GM18867 (cell line): ENCODE data around the gene SPTLC2.
"Not testable (repeated sequence)": the region's sequence is repeated elsewhere in the genome, so short reads cannot be mapped to it uniquely, and the experiment has no call there.

ENCODE experiments used
- ATAC-seq: cut with Tn5 transposase; IDR thresholded peaks from one replicate; pipeline ENCODE4 v1.9.1; 2021; ENCODE audit warnings: mild to moderate bottlenecking, moderate library complexity; ENCODE audit not compliant: unreplicated experiment

SPTLC2 gene

DNA sequence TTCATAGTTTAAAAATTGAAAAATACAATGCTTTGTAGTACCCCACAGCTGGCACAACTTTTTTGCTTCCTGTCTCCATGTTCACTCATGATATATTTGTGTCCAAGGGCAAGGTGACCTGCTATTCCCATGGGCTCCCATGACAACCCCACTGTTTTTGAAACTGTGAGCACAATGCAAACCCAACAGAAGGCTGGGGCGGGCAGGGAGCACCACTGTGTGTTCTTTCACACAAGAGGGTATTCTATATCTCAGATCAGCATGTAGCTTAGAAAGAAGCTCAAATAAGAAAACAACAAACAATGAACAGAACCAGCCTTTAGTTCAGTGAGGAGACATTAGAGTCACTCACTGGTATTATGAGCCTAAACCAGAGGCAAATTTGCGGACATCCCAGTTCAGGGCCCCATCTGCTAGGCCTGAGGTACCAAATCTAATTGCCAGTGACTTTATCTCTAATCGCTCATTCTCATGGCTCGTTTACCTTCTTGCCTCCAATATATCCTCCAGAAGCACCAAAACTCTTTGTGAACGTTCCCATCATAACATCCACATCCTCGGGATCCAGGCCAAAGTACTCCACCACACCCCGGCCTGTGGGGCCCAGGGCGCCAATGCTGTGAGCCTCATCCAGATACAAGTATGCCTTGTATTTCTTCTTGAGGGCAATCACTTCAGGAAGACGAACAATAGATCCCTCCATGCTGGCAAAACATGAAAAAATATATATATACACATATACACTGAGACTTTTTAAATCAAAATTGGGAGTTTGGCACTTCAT, 61.4 kb downstream of the SPTLC2 start:
- peak; percentile 4 for ATAC-seq

DNA sequence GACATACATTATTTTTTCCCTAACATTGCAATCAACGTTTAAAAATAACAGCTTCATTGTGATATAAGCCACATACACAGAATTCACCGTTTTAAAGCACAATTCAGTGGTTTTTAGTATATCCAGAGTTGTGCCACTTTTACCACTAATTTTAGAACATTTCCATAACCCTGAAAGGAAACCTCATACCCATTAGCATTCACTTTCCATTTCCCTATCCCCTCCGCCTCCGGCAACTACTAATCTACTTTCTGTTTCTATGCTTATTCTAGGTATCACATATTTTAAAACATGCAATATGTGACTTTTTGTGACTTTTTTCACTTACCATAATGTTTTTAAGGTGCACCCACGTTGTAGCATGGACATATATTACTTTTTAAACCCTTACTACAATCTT, 62.2 kb downstream of the SPTLC2 start:
- peak; percentile 57 for ATAC-seq

DNA sequence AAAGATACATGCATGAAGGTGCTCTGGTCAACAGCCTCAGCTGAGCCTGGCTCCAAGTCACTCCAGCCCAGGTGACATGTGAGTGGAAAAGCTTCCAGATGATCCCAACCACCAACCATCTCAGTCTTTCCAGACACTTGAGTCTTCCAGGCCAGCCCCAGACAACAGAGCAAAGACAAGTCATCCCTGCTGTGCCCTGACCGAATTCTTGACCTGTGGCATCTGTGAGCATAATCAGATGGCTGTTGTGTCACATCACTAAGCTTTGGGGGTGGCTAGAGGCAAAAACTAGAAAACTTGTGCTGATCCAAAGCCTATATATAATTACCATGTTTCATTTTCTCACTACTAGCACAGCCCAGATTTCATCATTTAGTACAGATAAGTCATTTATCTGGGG, 67.0 kb downstream of the SPTLC2 start:
- no peak for ATAC-seq

DNA sequence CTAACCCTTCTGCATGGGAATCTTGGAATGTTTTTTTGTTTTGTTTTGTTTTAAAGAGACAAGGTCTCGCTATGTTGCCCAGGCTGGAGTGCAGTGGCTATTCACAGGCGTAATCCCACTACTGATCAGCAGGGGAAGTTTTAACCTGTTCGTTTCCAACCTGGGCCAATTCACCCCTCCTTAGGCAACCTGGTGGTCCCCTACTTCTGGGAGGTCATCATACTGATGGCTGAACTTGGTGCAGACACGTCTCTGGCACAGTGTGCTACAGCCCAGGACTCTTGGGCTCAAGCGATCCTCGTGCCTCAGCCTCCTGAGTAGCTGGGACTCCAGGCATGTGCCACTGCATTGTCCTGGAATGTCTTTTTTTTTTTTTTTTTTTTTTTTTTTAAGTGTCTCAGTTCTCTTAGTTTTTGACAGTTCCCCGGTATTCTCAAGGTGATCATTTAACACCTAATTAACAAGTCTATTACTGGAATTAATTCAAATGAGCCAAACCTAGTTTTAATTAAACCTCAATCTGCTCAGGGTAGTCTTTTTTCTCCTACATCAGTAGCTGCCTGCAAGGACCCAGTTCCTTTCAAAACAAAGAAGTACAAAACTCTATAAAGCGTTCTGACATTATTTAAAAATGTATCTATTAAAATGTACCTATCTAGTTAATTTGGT, 68.8 kb downstream of the SPTLC2 start:
- no peak for ATAC-seq

DNA sequence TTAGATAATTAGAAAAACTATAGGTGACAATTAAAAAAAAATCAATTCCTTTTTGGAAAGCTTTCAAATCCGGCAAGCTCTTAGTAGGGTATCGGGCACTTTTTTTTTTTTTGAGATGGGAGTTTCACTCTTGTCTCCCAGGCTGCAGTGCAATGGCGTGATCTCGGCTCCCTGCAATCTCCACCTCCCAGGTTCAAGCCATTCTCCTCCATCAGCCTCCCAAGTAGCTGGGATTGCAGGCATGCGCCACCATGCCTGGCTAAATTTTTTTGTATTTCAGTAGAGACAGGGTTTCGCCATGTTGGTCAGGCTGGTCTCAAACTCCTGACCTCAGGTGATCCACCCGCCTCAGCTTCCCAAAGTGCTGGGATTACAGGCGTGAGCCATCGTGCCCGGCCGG, 71.3 kb downstream of the SPTLC2 start:
- not testable (repeated sequence) for ATAC-seq

DNA sequence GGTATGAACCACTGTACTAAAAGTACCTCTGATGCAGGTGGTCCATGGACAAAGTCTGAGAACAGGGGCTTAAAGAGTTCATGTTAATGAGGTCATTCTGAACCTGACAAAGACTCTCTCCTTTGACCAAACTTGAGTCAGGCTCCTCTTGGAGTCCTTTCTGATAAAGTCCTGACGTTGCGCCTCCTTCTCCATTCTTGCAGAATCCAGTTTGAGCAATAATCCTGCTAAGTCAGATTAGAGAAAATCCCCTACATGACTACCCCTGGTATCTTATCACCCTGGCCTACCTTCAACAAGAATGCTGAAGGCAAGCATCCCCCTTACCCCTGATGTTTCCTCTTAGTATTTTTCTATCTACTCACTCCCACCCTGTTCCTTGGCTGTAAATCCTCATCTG, 71.9 kb downstream of the SPTLC2 start:
- no peak for ATAC-seq

DNA sequence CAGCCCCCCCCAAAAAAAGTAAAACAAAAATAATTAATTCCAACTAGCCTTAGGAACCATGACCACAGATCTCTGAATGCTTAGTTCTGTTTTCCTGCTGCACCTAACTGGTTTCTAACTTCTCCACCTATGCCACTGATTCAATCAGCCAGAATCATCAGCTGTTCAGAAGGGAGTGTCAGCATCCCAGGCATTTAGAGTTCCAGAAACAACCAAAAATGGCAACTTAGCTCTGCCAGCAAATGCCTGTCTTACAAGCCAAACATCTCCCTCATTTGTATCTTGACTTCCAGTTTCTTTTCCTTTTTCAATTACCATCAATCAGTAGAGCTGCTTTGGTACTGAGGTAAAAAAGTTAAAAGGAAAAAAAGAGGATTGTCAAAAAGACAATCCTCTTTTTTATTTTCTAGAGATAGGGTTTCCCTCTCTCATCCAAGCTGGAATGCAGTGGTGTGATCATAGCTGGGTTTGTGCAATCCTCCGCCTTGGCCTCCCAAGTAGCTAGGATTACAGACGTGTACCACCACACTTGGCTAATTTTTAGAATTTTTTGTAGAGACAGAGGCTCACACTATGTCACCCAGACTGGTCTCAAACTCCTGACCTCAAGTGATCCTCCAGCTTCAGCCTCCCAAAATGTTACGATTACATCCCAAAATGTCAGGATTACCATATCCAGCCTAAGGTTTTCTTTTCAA, 72.7 kb downstream of the SPTLC2 start:
- ATAC-seq = no peak

DNA sequence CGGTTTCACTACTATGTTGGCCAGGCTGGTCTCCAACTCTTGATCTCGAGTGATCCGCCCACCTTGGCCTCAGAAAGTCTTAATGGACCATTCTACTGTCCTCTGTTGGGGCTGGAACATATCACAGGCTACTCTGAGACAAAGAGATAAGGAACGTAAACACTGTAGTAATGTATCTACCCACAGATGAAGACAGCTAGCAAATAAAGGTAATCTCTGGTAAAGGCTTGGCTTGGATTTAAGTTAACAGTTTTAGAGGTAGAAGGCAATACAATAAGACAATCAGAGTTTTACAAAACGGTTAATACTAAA, 73.2 kb downstream of the SPTLC2 start:
- no peak for ATAC-seq

DNA sequence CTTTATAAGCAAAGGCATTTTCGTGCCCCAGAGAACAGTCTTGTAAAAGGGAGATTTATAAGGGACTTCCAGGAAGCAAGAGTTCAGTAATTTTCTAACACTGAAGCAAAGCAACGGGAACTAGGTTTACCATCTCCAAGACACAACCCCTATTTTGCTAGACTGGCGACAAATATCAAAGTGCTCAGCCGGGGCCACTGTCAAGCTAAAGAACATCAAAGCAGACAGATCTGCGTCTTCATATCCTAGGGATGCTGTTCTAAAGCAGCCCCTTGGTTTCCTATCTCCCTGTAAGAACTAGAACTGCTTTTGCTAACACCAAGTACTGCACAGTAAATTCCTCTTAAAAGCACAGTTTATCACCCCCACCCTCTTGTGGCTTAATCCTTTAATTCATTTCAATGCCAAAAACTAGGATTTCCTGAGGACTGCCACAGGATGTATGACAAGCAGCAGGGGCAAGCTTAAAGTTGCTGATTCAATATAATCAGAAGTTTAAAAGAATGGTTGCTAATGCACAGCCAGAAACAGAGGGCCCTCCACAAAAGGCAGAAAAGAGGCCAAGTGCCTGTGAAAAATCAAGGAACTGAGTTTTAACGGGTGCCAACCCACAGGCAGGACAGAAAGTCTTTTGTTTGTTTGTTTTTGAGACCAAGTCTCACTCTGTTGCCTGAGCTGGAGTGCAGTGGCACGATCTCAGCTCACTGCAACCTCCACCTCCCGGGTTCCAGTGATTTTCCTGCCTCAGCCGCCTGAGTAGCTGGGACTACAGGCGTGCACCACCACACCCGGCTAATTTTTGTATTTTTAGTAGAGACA, 73.8 kb downstream of the SPTLC2 start:
- ATAC-seq = no peak

DNA sequence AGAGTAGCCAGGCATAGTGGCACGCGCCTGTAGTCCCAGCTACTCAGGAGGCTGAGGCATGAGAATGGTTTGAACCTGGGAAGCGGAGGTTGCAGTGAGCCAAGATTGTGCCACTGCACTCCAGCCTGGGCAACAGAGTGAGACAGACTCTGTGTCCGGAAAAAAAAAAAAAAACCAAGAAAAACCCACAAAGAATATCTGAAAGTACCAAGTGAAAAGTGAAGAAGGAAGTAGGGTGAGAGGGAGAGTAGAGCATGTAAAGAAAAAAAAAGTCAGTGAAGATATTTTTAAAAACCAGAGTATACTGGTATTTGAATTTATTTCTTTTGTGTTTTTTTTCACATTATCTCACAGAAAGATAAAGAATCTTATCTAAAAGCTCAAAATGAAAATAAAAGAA, 74.5 kb downstream of the SPTLC2 start:
- ATAC-seq = peak; percentile 81

DNA sequence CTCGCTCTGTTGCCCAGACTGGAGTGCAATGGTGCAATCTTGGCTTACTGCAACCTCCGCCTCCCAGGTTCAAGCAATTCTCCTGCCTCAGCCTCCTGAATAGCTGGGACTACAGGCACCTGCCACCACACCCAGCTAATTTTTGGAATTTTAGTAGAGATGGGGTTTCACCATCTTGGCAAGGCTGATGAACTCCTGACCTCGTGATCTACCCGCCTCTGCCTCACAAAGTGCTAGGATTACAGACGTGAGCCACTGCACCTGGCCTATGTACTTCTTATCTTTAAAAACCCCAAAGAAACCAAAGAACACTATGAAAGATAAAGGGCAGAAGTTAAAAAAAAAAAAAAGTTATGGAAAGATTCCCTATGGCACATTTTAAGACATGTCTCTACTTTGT, 79.5 kb downstream of the SPTLC2 start:
- not testable (repeated sequence) for ATAC-seq

DNA sequence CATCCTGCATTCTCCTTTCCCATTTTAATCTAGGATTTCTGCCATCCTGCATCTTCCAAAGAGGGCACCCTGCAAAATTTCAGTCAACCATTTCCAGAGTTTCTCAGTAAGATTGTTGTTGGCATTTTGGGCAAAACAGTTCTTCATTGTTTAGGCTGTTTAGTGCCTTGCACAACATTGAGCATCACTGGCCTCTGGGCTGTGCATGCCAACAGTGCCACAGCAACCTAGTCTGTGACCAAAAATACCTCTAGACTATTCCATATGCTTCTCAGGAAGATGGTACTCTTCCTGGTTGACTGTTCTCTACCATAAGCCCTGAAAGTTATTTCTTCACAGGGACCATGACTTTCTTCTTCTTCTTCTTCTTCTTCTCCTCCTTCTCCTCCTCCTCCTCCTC, 85.4 kb downstream of the SPTLC2 start:
- no peak for ATAC-seq

DNA sequence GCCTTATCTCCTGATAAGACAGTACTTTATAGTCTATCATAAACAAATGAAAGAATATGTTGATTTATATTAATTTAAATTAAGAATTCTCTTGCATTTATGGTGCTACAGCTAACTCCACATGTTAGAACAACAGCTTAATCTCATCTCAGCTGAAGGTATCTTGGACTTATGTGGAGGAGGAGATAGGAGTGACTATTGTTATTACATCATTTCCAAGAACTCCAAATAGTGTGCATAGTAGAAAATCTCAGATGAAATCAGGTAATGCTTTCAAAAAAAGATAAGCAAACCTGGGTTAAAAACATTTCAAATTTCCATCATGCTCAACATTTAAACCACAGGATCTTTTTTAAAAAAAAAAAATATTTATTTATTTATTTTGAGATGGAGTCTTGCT, 86.5 kb downstream of the SPTLC2 start:
- ATAC-seq = no peak

DNA sequence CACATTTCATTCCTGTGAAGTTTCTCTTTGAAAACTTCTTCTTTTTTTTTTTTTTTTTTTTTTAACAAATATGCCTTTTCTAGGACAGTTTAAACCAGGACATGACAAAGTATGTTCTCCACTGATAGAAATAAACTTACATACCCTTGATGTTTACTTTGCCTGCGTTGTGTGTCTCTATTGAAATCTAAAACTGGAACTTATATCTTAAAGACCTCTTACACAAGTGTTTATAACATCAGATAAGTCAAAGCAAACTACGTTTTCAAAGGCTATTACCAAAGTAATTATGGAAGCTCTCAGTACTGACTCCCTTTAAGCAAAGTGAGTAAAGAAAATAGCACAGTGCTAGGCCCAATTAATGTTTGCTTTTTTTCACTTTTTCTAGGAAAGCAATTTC, 87.2 kb downstream of the SPTLC2 start:
- ATAC-seq = no peak

DNA sequence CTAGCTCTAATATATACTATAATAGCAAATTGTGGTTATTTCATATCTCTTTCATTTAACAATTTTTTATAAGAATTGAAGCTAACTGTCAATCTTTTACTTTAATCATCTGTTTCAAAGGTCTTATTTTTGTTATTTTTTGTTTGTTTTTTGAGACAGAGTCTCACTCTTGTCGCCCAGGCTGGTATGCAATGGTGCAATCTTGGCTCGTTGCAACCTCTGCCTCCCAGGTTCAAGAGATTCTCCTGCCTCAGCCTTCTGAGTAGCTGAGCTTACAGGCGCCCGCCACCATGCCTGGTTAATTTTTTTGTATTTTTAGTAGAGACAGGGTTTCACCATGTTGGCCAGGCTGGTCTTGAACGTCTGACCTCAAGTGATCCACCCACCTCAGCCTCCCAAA, 87.7 kb downstream of the SPTLC2 start:
- ATAC-seq = not testable (repeated sequence)

DNA sequence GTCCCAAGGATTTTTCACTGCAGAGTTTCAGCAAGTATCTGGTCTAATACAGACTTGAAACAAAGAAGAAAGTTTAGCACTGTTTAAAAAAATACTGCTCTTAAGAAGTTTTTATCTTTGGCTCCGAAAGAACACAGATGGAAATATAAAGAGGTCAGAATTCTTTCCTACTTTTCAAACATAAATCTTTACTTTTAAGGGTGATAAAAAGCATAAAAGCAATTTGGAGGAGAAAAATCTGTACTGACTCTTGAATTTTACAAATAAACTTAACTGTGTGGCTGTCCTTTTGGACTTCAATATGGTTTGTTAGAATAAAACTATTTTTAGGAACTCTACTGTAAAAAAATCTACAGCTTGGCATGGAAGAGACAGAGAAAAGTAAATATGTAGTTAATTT, 90.2 kb downstream of the SPTLC2 start:
- ATAC-seq = no peak

DNA sequence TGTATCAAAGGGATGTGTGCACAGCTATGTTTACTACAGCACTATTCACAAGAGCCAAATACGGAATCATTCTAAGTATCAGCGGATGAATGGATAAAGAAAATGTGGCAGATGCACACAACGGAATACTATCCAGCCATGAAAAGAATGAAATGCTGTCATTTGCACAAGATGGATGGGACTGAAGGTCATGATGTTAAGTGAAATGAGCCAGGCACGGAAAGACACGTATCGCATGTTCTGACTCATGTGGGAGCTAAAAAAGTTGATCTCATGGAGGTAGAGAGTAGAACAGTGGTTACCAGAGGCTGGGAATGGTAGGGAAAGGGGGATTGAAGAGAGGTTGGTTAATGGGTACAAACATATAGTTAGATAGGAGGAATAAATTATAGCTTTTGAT, 91.9 kb downstream of the SPTLC2 start:
- ATAC-seq = no peak

DNA sequence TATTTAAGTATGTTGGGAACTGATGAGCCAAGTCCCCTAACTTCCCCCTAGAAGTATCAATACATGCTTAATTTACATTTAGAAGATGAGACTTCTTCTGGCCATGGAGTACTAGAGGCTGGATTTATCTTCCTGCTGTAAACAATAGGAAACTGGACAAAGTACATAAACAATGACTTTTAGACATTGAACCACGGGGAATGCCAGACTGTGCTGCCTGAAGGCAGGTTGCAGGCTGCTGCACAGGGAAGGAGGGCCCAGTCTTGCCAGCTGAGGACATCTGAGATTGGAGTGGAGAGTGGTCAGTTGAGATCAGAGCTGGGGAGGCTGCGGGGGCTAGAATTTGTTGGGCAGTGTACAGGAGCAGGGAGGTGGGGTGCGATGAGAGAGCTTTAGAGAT, 93.3 kb downstream of the SPTLC2 start:
- no peak for ATAC-seq

DNA sequence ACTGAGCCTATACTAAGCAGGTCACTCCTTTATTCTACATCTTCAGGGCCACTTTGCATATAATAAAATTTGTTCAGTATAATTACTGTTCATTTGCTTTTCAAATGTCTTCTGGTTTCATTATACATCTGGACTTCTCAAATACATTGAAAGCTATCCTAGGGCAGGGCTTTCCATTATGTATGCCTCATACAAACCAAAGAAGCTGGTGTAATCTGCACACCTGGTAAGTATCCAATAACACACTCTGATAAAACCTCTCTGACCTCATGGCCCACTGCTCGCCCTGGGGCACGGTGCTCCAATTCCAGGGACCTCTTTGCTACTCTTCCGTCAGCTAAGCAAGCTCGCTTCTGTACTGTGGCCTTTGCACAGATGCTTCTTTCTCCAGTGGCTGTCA, 95.9 kb downstream of the SPTLC2 start:
- no peak for ATAC-seq

DNA sequence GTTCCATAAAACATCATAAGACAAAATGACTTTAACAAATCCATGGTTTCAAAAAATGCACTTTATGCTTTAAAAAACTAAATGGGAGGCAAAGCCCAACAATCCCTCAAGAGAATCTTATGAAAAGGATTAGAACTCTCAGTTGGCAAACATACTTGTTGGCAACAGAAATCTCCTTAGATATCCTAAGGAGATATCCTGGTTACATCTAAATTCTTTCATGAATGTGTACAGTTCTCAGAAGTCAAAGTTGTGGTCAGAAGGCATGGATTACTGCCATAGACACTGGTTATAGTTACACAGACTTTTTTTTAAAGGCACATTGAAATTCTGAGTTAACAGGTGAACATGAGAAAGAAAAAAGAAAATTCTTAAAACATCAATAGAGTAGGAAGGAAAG, 100.3 kb downstream of the SPTLC2 start:
- no peak for ATAC-seq

DNA sequence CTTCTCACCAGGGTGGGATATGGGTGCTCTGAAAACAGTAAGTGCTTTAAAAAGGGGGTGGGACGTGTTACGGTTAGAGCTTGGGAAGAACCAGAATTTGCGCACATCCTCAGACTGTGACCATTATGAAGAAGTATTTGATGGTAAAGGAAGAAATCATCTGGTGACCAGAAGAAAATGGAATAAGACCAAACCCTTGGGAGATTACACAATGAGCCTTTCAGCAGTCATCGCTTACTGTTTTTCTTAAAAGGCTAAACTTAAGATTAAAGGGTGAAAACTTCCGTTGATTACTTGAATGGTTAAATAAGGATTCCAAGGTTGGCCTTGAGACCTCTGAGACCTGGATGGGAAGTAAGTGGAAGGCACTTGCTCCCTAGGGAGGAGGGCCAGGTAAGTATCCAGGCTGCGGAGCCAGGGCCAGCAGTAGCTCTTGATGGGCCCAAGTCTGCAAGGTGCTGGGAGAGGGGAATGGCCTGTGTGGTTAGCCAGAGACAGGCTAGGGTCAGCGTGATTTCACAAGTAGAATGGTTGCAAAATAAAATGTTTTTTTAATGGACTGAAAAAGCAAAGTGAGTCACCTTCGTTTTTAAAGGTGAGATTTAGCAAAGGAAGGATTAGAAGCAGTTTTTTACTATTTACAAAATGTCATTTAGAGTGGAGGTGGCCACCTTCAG, 104.8 kb downstream of the SPTLC2 start:
- no peak for ATAC-seq
